HepG2 (cell line): ENCODE measurements around the gene NPW. TPM values are rescaled to one million over a fixed set of nuclear protein-coding genes. Genes with fewer than 3 reads are reported as not detected.
A peak's percentile ranks its signal among the peaks of the same experiment; 100 is the strongest.

ENCODE experiments used
- GMEB2 ChIP-seq: IDR thresholded peaks from 2 replicates; pipeline ENCODE4 v1.6.1; 2016; ENCODE audit warnings: missing biosample characterization, missing genetic modification reagents, low read depth
- GPN1 ChIP-seq: sonication (generic); formaldehyde crosslinking; IDR thresholded peaks from 2 replicates; pipeline ENCODE4 v1.5.1; 2020; ENCODE audit warnings: missing genetic modification reagents, borderline replicate concordance
- MTA3 ChIP-seq: sonication (generic); formaldehyde crosslinking; IDR thresholded peaks from 2 replicates; pipeline ENCODE4 v1.4.0; 2020; ENCODE audit warnings: missing genetic modification reagents
- PAWR ChIP-seq: sonication (generic); formaldehyde crosslinking; IDR thresholded peaks from 2 replicates; pipeline ENCODE4 v1.4.0; 2020; ENCODE audit warnings: missing genetic modification reagents, mild to moderate bottlenecking, borderline replicate concordance
- PCBP1 ChIP-seq: fragments of 200-400 bp; formaldehyde crosslinking; IDR thresholded peaks from 2 replicates; pipeline ENCODE4 v1.6.1; 2017; ENCODE audit warnings: mild to moderate bottlenecking, low read depth, low read length, borderline replicate concordance
- PHF20 ChIP-seq: sonication (generic); formaldehyde crosslinking; IDR thresholded peaks from 2 replicates; pipeline ENCODE4 v1.5.0; 2020; ENCODE audit warnings: mild to moderate bottlenecking, missing genetic modification reagents
- RELA ChIP-seq: sonication (generic); formaldehyde crosslinking; IDR thresholded peaks from 2 replicates; pipeline ENCODE4 v1.4.0; 2020; ENCODE audit warnings: missing genetic modification reagents
- SOX13 ChIP-seq, 3 experiments: fragments of 450-650 bp in 1 of 3; sonication (generic) in 1 of 3; formaldehyde crosslinking in 1 of 3; IDR thresholded peaks in 2 of 3; conservative IDR thresholded peaks in 1 of 3; 2 replicates each; pipeline versions ENCODE4 v1.5.0 to v1.6.1; 2016 to 2020; ENCODE audit warnings: antibody characterized with exemption in 1 of 3, mild to moderate bottlenecking in 1 of 3, missing compliant biosample characterization in 1 of 3, missing genetic modification reagents in 1 of 3, moderate library complexity in 1 of 3
- SOX5 ChIP-seq: IDR thresholded peaks from 2 replicates; pipeline ENCODE4 v1.6.1; 2016; ENCODE audit warnings: borderline replicate concordance
- SSRP1 ChIP-seq: IDR thresholded peaks from 2 replicates; pipeline ENCODE4 v1.6.1; 2016; ENCODE audit warnings: control low read depth
- THAP9 ChIP-seq: sonication (generic); formaldehyde crosslinking; IDR thresholded peaks from 2 replicates; pipeline ENCODE4; 2020; ENCODE audit warnings: missing genetic modification reagents, mild to moderate bottlenecking, borderline replicate concordance
- ZBTB1 ChIP-seq: sonication (generic); formaldehyde crosslinking; IDR thresholded peaks from 2 replicates; pipeline ENCODE4 v1.4.0; 2020; ENCODE audit warnings: missing genetic modification reagents, borderline replicate concordance
- ZHX1 ChIP-seq: sonication (generic); formaldehyde crosslinking; IDR thresholded peaks from 2 replicates; pipeline ENCODE4 v1.8.1; 2022; ENCODE audit warnings: low read depth, mild to moderate bottlenecking, missing genetic modification reagents
- ZMAT5 ChIP-seq: sonication (generic); formaldehyde crosslinking; IDR thresholded peaks from 2 replicates; pipeline ENCODE4 v1.5.0; 2020; ENCODE audit warnings: mild to moderate bottlenecking, low read depth, missing genetic modification reagents, borderline replicate concordance
- ZNF282 ChIP-seq: fragments of 450-650 bp; IDR thresholded peaks from 2 replicates; pipeline ENCODE4 v1.6.1; 2018; ENCODE audit not compliant: partially characterized antibody
- ZNF572 ChIP-seq: sonication (generic); formaldehyde crosslinking; IDR thresholded peaks from 2 replicates; pipeline ENCODE4 v1.5.1; 2020; ENCODE audit warnings: mild to moderate bottlenecking, missing genetic modification reagents
- ZNF709 ChIP-seq: sonication (generic); formaldehyde crosslinking; IDR thresholded peaks from 2 replicates; pipeline ENCODE4 v1.5.0; 2020; ENCODE audit warnings: mild to moderate bottlenecking, missing genetic modification reagents
- ZNF747 ChIP-seq: sonication (generic); formaldehyde crosslinking; IDR thresholded peaks from 2 replicates; pipeline ENCODE4 v1.8.1; 2023; ENCODE audit warnings: missing genetic modification reagents, mild to moderate bottlenecking, borderline replicate concordance
- ZNF766 ChIP-seq: sonication (generic); formaldehyde crosslinking; IDR thresholded peaks from 2 replicates; pipeline ENCODE4 v1.5.0; 2020; ENCODE audit warnings: missing genetic modification reagents, borderline replicate concordance
- polyA plus RNA-seq, 8 experiments: library from polyadenylated mRNA; depleted of rRNA in 3 of 8; stranded (reverse) in 7 of 8; unstranded in 1 of 8; fragments of >200 nt; fragmentation: Illumina TruSeq in 4 of 8; extraction: Trizol in 4 of 8; gene quantifications; 2 replicates each; pipeline versions ENCODE4 v1.2.1 to v1.2.3, GENCODE V29; 2011 to 2016; ENCODE audit warnings: low read depth in 4 of 8, missing spikeins in 1 of 8, mixed read lengths in 1 of 8; ENCODE audit not compliant: insufficient read depth in 1 of 8
- total RNA-seq, 5 experiments: library from RNA; depleted of rRNA; stranded (reverse); fragments of >200 nt; fragmentation: Illumina TruSeq; extraction: Trizol; gene quantifications; 2 replicates each; pipeline ENCODE4 v1.2.3, GENCODE V29; 2016; ENCODE audit warnings: low read depth in 1 of 5

Gene NPW
- total and polyA plus RNA-seq, 2 of the 13 experiments (the other 11 are each of a cell fraction or from before 2014, with no cell fraction given) = 0.24 to 0.97 TPM

GRCh38 chr16:2033057-2033908, 13.7 kb downstream of the NPW start (continued):
- TF ChIP-seq ZNF766 (no peak), ZBTB1 (CRISPR knock-in tag) (no peak), ZNF709 (no peak), SSRP1 (CRISPR knock-in tag) (no peak), GMEB2 (no peak), RELA (CRISPR knock-in tag) (no peak), ZNF747 (CRISPR knock-in tag) (no peak), PHF20 (CRISPR knock-in tag) (no peak), SOX5 (CRISPR knock-in tag) (peak; percentile 31; the same call in 1 of the 2 replicates), ZNF572 (CRISPR knock-in tag) (0 out of 2 replicates have a peak, but pooled peaks have one; percentile 30), ZHX1 (CRISPR knock-in tag) (no peak), PAWR (CRISPR knock-in tag) (no peak), THAP9 (CRISPR knock-in tag) (no peak), ZMAT5 (CRISPR knock-in tag) (no peak), MTA3 (CRISPR knock-in tag) (no peak), SOX13 (IDR thresholded peaks at IDR 0.05) (no peak), SOX13 (CRISPR knock-in tag; conservative IDR thresholded peaks at IDR 0.05 in 1 of 2, IDR thresholded peaks at IDR 0.05 in 1 of 2) (no peak), PCBP1 (no peak), GPN1 (CRISPR knock-in tag) (no peak), ZNF282 (no peak)
